Caco-2 (cell line): Measurements from ENCODE around the gene TUBGCP5. TPM values are rescaled to one million over a fixed set of nuclear protein-coding genes. Genes with fewer than 3 reads are reported as not detected.

ENCODE experiments used
- BruUV-seq: library from RNA; stranded (reverse); fragments of 400-500 nt; replicated peaks from 2 replicates; lab custom pipeline; 2021; lab: Mats Ljungman, UMichigan
- CTCF ChIA-PET: fragments of 300-600 bp; sonication (Branson Sonifier 250); formaldehyde crosslinking; loops from one replicate; lab custom pipeline; 2022; ENCODE audit warnings: antibody characterized with exemption; lab: Charles Lee
- POLR2A ChIA-PET: fragments of 300-600 bp; sonication (Branson Sonifier 250); formaldehyde crosslinking; loops from one replicate; lab custom pipeline; 2022; ENCODE audit warnings: antibody characterized with exemption; lab: Charles Lee
- DNase-seq, 2 experiments: peaks; one replicate each; pipeline versions ENCODE4 v3.0.0 to v3.0.0-alpha.2; 2020 to 2022
- H3K27me3 ChIP-seq: replicated peaks from 2 replicates; pipeline ENCODE4 v1.6.0; 2011; ENCODE audit warnings: low read length; ENCODE audit not compliant: control insufficient read depth, insufficient read depth
- H3K36me3 ChIP-seq: 2 replicates; pipeline ENCODE4 v1.5.1; 2011; ENCODE audit warnings: low read length; ENCODE audit not compliant: control insufficient read depth, insufficient read depth
- H3K4me1 ChIP-seq: fragments of 250-450 bp; sonication (Bioruptor Pico); 2 replicates; pipeline ENCODE4 v1.5.1; 2020; ENCODE audit warnings: mild to moderate bottlenecking
- H3K4me3 ChIP-seq: 2 replicates; pipeline ENCODE4 v1.5.1; 2011; ENCODE audit warnings: low read depth, mild to moderate bottlenecking, control low read depth, low read length
- H3K9me3 ChIP-seq: fragments of 250-450 bp; sonication (Bioruptor Pico); 2 replicates; pipeline ENCODE4 v1.5.1; 2020; ENCODE audit warnings: mild to moderate bottlenecking, moderate library complexity
- H3K27ac Mint-ChIP-seq: one replicate; pipeline ENCODE4 v1.8.0; 2022; ENCODE audit warnings: mixed read lengths; ENCODE audit not compliant: unreplicated experiment
- H3K27me3 Mint-ChIP-seq: one replicate; pipeline ENCODE4 v1.8.0; 2022; ENCODE audit warnings: mixed read lengths; ENCODE audit not compliant: insufficient read depth, unreplicated experiment
- H3K36me3 Mint-ChIP-seq: one replicate; pipeline ENCODE4 v1.8.0; 2022; ENCODE audit warnings: mild to moderate bottlenecking, mixed read lengths; ENCODE audit not compliant: insufficient read depth, unreplicated experiment
- H3K4me1 Mint-ChIP-seq: one replicate; pipeline ENCODE4 v1.8.0; 2022; ENCODE audit warnings: low read depth, mixed read lengths; ENCODE audit not compliant: unreplicated experiment
- H3K4me3 Mint-ChIP-seq: one replicate; pipeline ENCODE4 v1.8.0; 2022; ENCODE audit warnings: mild to moderate bottlenecking, moderate library complexity, mixed read lengths; ENCODE audit not compliant: unreplicated experiment
- H3K9me3 Mint-ChIP-seq: one replicate; pipeline ENCODE4 v1.8.0; 2022; ENCODE audit warnings: mixed read lengths; ENCODE audit not compliant: unreplicated experiment
- CTCF ChIP-seq, 2 experiments: fragments of 200-600 bp in 1 of 2; IDR thresholded peaks; 1 replicate in 1 of 2; 2 replicates in 1 of 2; pipeline versions ENCODE4 v1.5.1 to v1.8.0; 2011 to 2022; ENCODE audit warnings: antibody characterized with exemption in 1 of 2, control low read depth in 1 of 2, inconsistent platforms in 1 of 2, low read depth in 1 of 2, low read length in 1 of 2, mild to moderate bottlenecking in 1 of 2, moderate library complexity in 1 of 2; ENCODE audit not compliant: insufficient read depth in 1 of 2, severe bottlenecking in 1 of 2, unreplicated experiment in 1 of 2
- intact Hi-C: fragments of 100-400 bp; cut with micrococcal nuclease; formaldehyde crosslinking; loops from one replicate; pipeline ENCODE4 v1.10.0; 2022; ENCODE audit not compliant: unreplicated experiment
- total RNA-seq: library from RNA; stranded (reverse); gene quantifications from 2 replicates; pipeline ENCODE4 v1.2.3, GENCODE V29; 2022

TUBGCP5 gene
- total RNA-seq, 1 experiment from 2014 or later: 53.1 TPM

- Histone ChIP-seq H3K27me3 (no peaks in the 10 kb centered on the region), H3K4me3 (no peak overlapping the region), H3K4me1 (peaks cover 23% of the 10 kb centered on the region), H3K36me3 (no peaks in the 10 kb centered on the region), H3K9me3 (peaks cover 19% of the 10 kb centered on the region)
- peak; percentile 70 to 76 for DNase-seq
- peak overlapping the region; percentile 27 for H3K4me3 Mint-ChIP-seq
- POLR2A ChIA-PET: no interaction called here
- H3K36me3 Mint-ChIP-seq: peaks cover 5% of the 10 kb centered on the region
- CTCF ChIA-PET: no interaction called here
- BruUV-seq: no TSS peak
- intact Hi-C loops: no loop called here
- peaks cover 9% of the 10 kb centered on the region for H3K9me3 Mint-ChIP-seq
- no peak for TF ChIP-seq CTCF (IDR thresholded peaks at IDR 0.05; ENCODE audit: insufficient read depth in 1 of 2, low read depth in 1 of 2, low read length in 1 of 2, severe bottlenecking in 1 of 2, unreplicated experiment in 1 of 2)
- H3K4me1 Mint-ChIP-seq: peaks cover 24% of the 10 kb centered on the region
- H3K27me3 Mint-ChIP-seq: no peaks in the 10 kb centered on the region
- peak overlapping the region; percentile 1 for H3K27ac Mint-ChIP-seq
Observed at GRCh38 chr15:22973286-22973685, 66.1 kb downstream of the TUBGCP5 start.

- CTCF ChIA-PET: no interaction called here
- Mint-ChIP-seq H3K9me3 (peaks cover 9% of the 10 kb centered on the region), H3K27ac (no peak overlapping the region), H3K4me3 (no peak overlapping the region), H3K4me1 (peaks cover 20% of the 10 kb centered on the region), H3K36me3 (peaks cover 12% of the 10 kb centered on the region), H3K27me3 (no peaks in the 10 kb centered on the region)
- H3K4me1 ChIP-seq: peaks cover 18% of the 10 kb centered on the region
- H3K9me3 ChIP-seq: peaks cover 19% of the 10 kb centered on the region
- intact Hi-C loops: no loop called here
- H3K36me3 ChIP-seq: no peaks in the 10 kb centered on the region
- no peak for DNase-seq
- H3K4me3 ChIP-seq: no peak overlapping the region
- H3K27me3 ChIP-seq: no peaks in the 10 kb centered on the region
- BruUV-seq: no TSS peak
- POLR2A ChIA-PET: interaction anchor here (0.6 kb wide), 1 partner anchor 10 kb away, joined by 4 read pairs; no protein-coding TSS in a partner anchor
- no peak for TF ChIP-seq CTCF (IDR thresholded peaks at IDR 0.05; ENCODE audit: insufficient read depth in 1 of 2, low read depth in 1 of 2, low read length in 1 of 2, severe bottlenecking in 1 of 2, unreplicated experiment in 1 of 2)
Observed at GRCh38 chr15:22969489-22969888, 69.9 kb downstream of the TUBGCP5 start.

- no peak for DNase-seq
- H3K4me3 ChIP-seq: no peak overlapping the region
- peaks cover 19% of the 10 kb centered on the region for H3K9me3 ChIP-seq
- H3K4me1 Mint-ChIP-seq: peaks cover 17% of the 10 kb centered on the region
- H3K9me3 Mint-ChIP-seq: peaks cover 9% of the 10 kb centered on the region
- intact Hi-C loops: no loop called here
- H3K27ac Mint-ChIP-seq: no peak overlapping the region
- H3K4me3 Mint-ChIP-seq: no peak overlapping the region
- H3K27me3 Mint-ChIP-seq: no peaks in the 10 kb centered on the region
- CTCF ChIA-PET: no interaction called here
- no peaks in the 10 kb centered on the region for H3K36me3 ChIP-seq
- BruUV-seq: no TSS peak
- H3K27me3 ChIP-seq: no peaks in the 10 kb centered on the region
- peaks cover 12% of the 10 kb centered on the region for H3K36me3 Mint-ChIP-seq
- POLR2A ChIA-PET: no interaction called here
- TF ChIP-seq CTCF (IDR thresholded peaks at IDR 0.05; ENCODE audit: insufficient read depth in 1 of 2, low read depth in 1 of 2, low read length in 1 of 2, severe bottlenecking in 1 of 2, unreplicated experiment in 1 of 2): no peak
- H3K4me1 ChIP-seq: peaks cover 12% of the 10 kb centered on the region
Observed at GRCh38 chr15:22968366-22968765, 71.0 kb downstream of the TUBGCP5 start.
